K562 (cell line): ENCODE data around the gene SOS1. TPM values are rescaled to one million over a fixed set of nuclear protein-coding genes. Genes with fewer than 3 reads are reported as not detected.

ENCODE experiments used
- C11orf30 ChIP-seq: fragments of 450-650 bp; IDR thresholded peaks from 2 replicates; pipeline ENCODE4 v1.6.1; 2016; ENCODE audit warnings: low read depth, mild to moderate bottlenecking
- KAT2B ChIP-seq: IDR thresholded peaks from one replicate; pipeline ENCODE4 v1.6.1; 2012; ENCODE audit warnings: low read depth, mild to moderate bottlenecking, control low read depth, inconsistent platforms, low read length, moderate library complexity
- LARP7 ChIP-seq: fragments of 450-650 bp; IDR thresholded peaks from 2 replicates; pipeline ENCODE4 v1.6.1; 2016
- MAFF ChIP-seq: IDR thresholded peaks from 2 replicates; pipeline ENCODE4 v1.6.1; 2012; ENCODE audit warnings: low read length, improper control_type of control experiment
- MEF2D ChIP-seq: conservative IDR thresholded peaks from 2 replicates; pipeline ENCODE4 v1.6.1; 2016; ENCODE audit warnings: low read depth, missing genetic modification characterization, missing compliant biosample characterization
- MIER1 ChIP-seq: fragments of 450-650 bp; IDR thresholded peaks from 2 replicates; pipeline ENCODE4 v1.6.1; 2016; ENCODE audit warnings: antibody characterized with exemption, mild to moderate bottlenecking, low read depth
- MYNN ChIP-seq, 2 experiments: sonication (generic); formaldehyde crosslinking in 1 of 2; IDR thresholded peaks; 2 replicates each; pipeline versions ENCODE4 v1.5.0 to v1.6.1; 2016 to 2020; ENCODE audit warnings: antibody characterized with exemption in 1 of 2, missing genetic modification reagents in 1 of 2
- SRSF7 ChIP-seq: fragments of 200-400 bp; formaldehyde crosslinking; optimal IDR thresholded peaks from 2 replicates; pipeline ENCODE3; 2017; ENCODE audit warnings: mild to moderate bottlenecking, low read depth, low read length
- XRCC4 ChIP-seq: IDR thresholded peaks from one replicate; pipeline ENCODE4 v1.6.1; 2011; ENCODE audit not compliant: insufficient read depth, insufficient read length; ENCODE audit errors: extremely low read depth
- XRCC5 ChIP-seq: fragments of 200-400 bp; formaldehyde crosslinking; IDR thresholded peaks from 2 replicates; pipeline ENCODE4 v1.6.1; 2017; ENCODE audit warnings: low read depth, mild to moderate bottlenecking, low read length
- ZNF263 ChIP-seq: sonication (generic); formaldehyde crosslinking; IDR thresholded peaks from 2 replicates; pipeline ENCODE4 v1.8.0; 2022; ENCODE audit warnings: mild to moderate bottlenecking, missing genetic modification reagents, borderline replicate concordance
- polyA plus RNA-seq, 8 experiments: library from polyadenylated mRNA; depleted of rRNA in 4 of 8; stranded (reverse) in 5 of 8; unstranded in 3 of 8; fragments of >200 nt; fragmentation: Nextera tagmentation in 2 of 8; fragmentation: Illumina TruSeq in 1 of 8; extraction: Ambion mirVana in 2 of 8; extraction: Trizol in 1 of 8; gene quantifications; 2 replicates each; pipeline versions ENCODE4 v1.2.1 to v1.2.3, GENCODE V29; 2011 to 2014; ENCODE audit warnings: inconsistent platforms in 1 of 8, missing spikeins in 1 of 8
- total RNA-seq, 7 experiments: library from RNA; depleted of rRNA in 6 of 7; stranded (reverse); fragments of >200 nt in 6 of 7; fragmentation: Illumina TruSeq in 2 of 7; extraction: Trizol in 2 of 7; gene quantifications; 2 replicates each; pipeline versions ENCODE4 v1.2.1 to v1.2.3, GENCODE V29; 2011 to 2021; ENCODE audit warnings: low replicate concordance in 1 of 7
- TF ChIP-seq, protein P1 (sequence below), 2 experiments: IDR thresholded peaks; 2 replicates each; pipeline ENCODE4 v1.6.1; 2012; ENCODE audit warnings: improper control_type of control experiment in 2 of 2, low read depth in 2 of 2, low read length in 2 of 2, borderline replicate concordance in 1 of 2
- TF ChIP-seq, protein P2 (sequence below): fragments of 200-600 bp; sonication (generic); IDR thresholded peaks from one replicate; pipeline ENCODE4 v1.6.1; 2012; ENCODE audit warnings: mild to moderate bottlenecking, low read depth, low read length, inconsistent platforms
- TF ChIP-seq, protein P3 (sequence below): fragments of 250-450 bp; sonication (Bioruptor Pico); IDR thresholded peaks from 2 replicates; pipeline ENCODE4 v1.9.0; 2021; ENCODE audit warnings: mild to moderate bottlenecking

The SOS1 gene
- total and polyA plus RNA-seq, 9 of the 15 experiments (the other 6 are each of a cell fraction or from before 2014, with no cell fraction given), result 2.5 to 27.1 (median 16.3) TPM

GRCh38 chr2:39120771-39121522, at the start of gene SOS1 (continued):
- TF ChIP-seq, protein P1, sequence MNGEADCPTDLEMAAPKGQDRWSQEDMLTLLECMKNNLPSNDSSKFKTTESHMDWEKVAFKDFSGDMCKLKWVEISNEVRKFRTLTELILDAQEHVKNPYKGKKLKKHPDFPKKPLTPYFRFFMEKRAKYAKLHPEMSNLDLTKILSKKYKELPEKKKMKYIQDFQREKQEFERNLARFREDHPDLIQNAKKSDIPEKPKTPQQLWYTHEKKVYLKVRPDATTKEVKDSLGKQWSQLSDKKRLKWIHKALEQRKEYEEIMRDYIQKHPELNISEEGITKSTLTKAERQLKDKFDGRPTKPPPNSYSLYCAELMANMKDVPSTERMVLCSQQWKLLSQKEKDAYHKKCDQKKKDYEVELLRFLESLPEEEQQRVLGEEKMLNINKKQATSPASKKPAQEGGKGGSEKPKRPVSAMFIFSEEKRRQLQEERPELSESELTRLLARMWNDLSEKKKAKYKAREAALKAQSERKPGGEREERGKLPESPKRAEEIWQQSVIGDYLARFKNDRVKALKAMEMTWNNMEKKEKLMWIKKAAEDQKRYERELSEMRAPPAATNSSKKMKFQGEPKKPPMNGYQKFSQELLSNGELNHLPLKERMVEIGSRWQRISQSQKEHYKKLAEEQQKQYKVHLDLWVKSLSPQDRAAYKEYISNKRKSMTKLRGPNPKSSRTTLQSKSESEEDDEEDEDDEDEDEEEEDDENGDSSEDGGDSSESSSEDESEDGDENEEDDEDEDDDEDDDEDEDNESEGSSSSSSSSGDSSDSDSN (IDR thresholded peaks at IDR 0.05; ENCODE audit: borderline replicate concordance in 1 of 2, low read depth in 2 of 2, low read length in 2 of 2), result 0 out of 4 replicates have a peak, but pooled peaks of 1 of the 2 experiments have one; percentile 4
- TF ChIP-seq, protein P2, sequence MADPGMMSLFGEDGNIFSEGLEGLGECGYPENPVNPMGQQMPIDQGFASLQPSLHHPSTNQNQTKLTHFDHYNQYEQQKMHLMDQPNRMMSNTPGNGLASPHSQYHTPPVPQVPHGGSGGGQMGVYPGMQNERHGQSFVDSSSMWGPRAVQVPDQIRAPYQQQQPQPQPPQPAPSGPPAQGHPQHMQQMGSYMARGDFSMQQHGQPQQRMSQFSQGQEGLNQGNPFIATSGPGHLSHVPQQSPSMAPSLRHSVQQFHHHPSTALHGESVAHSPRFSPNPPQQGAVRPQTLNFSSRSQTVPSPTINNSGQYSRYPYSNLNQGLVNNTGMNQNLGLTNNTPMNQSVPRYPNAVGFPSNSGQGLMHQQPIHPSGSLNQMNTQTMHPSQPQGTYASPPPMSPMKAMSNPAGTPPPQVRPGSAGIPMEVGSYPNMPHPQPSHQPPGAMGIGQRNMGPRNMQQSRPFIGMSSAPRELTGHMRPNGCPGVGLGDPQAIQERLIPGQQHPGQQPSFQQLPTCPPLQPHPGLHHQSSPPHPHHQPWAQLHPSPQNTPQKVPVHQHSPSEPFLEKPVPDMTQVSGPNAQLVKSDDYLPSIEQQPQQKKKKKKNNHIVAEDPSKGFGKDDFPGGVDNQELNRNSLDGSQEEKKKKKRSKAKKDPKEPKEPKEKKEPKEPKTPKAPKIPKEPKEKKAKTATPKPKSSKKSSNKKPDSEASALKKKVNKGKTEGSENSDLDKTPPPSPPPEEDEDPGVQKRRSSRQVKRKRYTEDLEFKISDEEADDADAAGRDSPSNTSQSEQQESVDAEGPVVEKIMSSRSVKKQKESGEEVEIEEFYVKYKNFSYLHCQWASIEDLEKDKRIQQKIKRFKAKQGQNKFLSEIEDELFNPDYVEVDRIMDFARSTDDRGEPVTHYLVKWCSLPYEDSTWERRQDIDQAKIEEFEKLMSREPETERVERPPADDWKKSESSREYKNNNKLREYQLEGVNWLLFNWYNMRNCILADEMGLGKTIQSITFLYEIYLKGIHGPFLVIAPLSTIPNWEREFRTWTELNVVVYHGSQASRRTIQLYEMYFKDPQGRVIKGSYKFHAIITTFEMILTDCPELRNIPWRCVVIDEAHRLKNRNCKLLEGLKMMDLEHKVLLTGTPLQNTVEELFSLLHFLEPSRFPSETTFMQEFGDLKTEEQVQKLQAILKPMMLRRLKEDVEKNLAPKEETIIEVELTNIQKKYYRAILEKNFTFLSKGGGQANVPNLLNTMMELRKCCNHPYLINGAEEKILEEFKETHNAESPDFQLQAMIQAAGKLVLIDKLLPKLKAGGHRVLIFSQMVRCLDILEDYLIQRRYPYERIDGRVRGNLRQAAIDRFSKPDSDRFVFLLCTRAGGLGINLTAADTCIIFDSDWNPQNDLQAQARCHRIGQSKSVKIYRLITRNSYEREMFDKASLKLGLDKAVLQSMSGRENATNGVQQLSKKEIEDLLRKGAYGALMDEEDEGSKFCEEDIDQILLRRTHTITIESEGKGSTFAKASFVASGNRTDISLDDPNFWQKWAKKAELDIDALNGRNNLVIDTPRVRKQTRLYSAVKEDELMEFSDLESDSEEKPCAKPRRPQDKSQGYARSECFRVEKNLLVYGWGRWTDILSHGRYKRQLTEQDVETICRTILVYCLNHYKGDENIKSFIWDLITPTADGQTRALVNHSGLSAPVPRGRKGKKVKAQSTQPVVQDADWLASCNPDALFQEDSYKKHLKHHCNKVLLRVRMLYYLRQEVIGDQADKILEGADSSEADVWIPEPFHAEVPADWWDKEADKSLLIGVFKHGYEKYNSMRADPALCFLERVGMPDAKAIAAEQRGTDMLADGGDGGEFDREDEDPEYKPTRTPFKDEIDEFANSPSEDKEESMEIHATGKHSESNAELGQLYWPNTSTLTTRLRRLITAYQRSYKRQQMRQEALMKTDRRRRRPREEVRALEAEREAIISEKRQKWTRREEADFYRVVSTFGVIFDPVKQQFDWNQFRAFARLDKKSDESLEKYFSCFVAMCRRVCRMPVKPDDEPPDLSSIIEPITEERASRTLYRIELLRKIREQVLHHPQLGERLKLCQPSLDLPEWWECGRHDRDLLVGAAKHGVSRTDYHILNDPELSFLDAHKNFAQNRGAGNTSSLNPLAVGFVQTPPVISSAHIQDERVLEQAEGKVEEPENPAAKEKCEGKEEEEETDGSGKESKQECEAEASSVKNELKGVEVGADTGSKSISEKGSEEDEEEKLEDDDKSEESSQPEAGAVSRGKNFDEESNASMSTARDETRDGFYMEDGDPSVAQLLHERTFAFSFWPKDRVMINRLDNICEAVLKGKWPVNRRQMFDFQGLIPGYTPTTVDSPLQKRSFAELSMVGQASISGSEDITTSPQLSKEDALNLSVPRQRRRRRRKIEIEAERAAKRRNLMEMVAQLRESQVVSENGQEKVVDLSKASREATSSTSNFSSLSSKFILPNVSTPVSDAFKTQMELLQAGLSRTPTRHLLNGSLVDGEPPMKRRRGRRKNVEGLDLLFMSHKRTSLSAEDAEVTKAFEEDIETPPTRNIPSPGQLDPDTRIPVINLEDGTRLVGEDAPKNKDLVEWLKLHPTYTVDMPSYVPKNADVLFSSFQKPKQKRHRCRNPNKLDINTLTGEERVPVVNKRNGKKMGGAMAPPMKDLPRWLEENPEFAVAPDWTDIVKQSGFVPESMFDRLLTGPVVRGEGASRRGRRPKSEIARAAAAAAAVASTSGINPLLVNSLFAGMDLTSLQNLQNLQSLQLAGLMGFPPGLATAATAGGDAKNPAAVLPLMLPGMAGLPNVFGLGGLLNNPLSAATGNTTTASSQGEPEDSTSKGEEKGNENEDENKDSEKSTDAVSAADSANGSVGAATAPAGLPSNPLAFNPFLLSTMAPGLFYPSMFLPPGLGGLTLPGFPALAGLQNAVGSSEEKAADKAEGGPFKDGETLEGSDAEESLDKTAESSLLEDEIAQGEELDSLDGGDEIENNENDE, result no peak
- TF ChIP-seq SRSF7 (no peak), ZNF263 (CRISPR knock-in tag) (no peak), MEF2D (no peak), C11orf30 (peak; percentile 65), XRCC5 (peak; percentile 96), XRCC4 (no peak), MYNN (IDR thresholded peaks at IDR 0.05) (no peak), MYNN (CRISPR knock-in tag; IDR thresholded peaks at IDR 0.05) (no peak), LARP7 (no peak), MAFF (no peak), KAT2B (no peak), MIER1 (peak; percentile 43)
- TF ChIP-seq, protein P3, sequence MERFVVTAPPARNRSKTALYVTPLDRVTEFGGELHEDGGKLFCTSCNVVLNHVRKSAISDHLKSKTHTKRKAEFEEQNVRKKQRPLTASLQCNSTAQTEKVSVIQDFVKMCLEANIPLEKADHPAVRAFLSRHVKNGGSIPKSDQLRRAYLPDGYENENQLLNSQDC (CRISPR knock-in tag), result peak; percentile 93
